ENCODE data around the gene ISL2. TPM values are rescaled to one million over a fixed set of nuclear protein-coding genes. Genes with fewer than 3 reads are reported as not detected.
A peak's percentile ranks its signal among the peaks of the same experiment; 100 is the strongest.

The ISL2 gene
- total RNA-seq, 2 donors from 2014 or later = 0.13 to 0.35 TPM

- Histone ChIP-seq H3K9ac (ENCODE audit: low read depth in 2 of 2, low read length in 2 of 2) (peak overlapping the region in 1 of 2 donors; percentile 32), H3K36me3 (no peaks in the 10 kb centered on the region), H3K4me1 (peaks cover 41% of the 10 kb centered on the region), H3K9me3 (no peaks in the 10 kb centered on the region), H3K27me3 (peaks cover 99% of the 10 kb centered on the region), H3K4me3 (no peak overlapping the region), H3K27ac (no peak overlapping the region)
- TF ChIP-seq CTCF (IDR thresholded peaks at IDR 0.05) = no peak
- intact Hi-C loops (cut with DNase I) = no loop called here
- no peak for DNase-seq
Measured at GRCh38 chr15:76338486-76339304, 2.1 kb downstream of the ISL2 start.

- Histone ChIP-seq H3K27me3 (peaks cover 100% of the 10 kb centered on the region), H3K9ac (ENCODE audit: low read depth in 2 of 2, low read length in 2 of 2) (peak overlapping the region; percentile 40 to 56), H3K27ac (no peak overlapping the region), H3K4me1 (peaks cover 41% of the 10 kb centered on the region), H3K36me3 (no peaks in the 10 kb centered on the region), H3K9me3 (no peaks in the 10 kb centered on the region), H3K4me3 (peak overlapping the region; percentile 36)
- DNase-seq = no peak
- intact Hi-C loops (cut with DNase I) = no loop called here
- no peak for TF ChIP-seq CTCF (IDR thresholded peaks at IDR 0.05)
Measured at GRCh38 chr15:76339305-76340197, 3.0 kb downstream of the ISL2 start.

GRCh38 chr15:76340198-76340802 lies 3.7 kb downstream of the ISL2 start:
- H3K27me3 ChIP-seq = peaks cover 100% of the 10 kb centered on the region
- no peaks in the 10 kb centered on the region for H3K36me3 ChIP-seq
- H3K9ac ChIP-seq (ENCODE audit: low read depth in 2 of 2, low read length in 2 of 2) = peak overlapping the region; percentile 40 to 56
- no peak overlapping the region for H3K27ac ChIP-seq
- peak overlapping the region; percentile 36 for H3K4me3 ChIP-seq
- H3K9me3 ChIP-seq = no peaks in the 10 kb centered on the region
- intact Hi-C loops (cut with DNase I) = no loop called here
- TF ChIP-seq CTCF (IDR thresholded peaks at IDR 0.05) = no peak
- H3K4me1 ChIP-seq = peaks cover 41% of the 10 kb centered on the region
- no peak for DNase-seq

- TF ChIP-seq CTCF (IDR thresholded peaks at IDR 0.05) = no peak
- H3K27me3 ChIP-seq = peaks cover 99% of the 10 kb centered on the region
- intact Hi-C loops (cut with DNase I) = no loop called here
- H3K9me3 ChIP-seq = no peaks in the 10 kb centered on the region
- H3K4me3 ChIP-seq = peak overlapping the region; percentile 36
- no peak overlapping the region for H3K27ac ChIP-seq
- DNase-seq = peak; percentile 46
- H3K4me1 ChIP-seq = peaks cover 41% of the 10 kb centered on the region
- peak overlapping the region; percentile 4 to 56 for H3K9ac ChIP-seq (ENCODE audit: low read depth in 2 of 2, low read length in 2 of 2)
- H3K36me3 ChIP-seq = no peaks in the 10 kb centered on the region
Measured at GRCh38 chr15:76340803-76341365, 4.3 kb downstream of the ISL2 start.
